BLaER1 treated with 17β-estradiol and CSF1 and Interleukin-3, amounts not matched to agents 10 nM and 100 nM (cell line): ENCODE measurements around the gene INMT.

ENCODE experiments used
- H3K27ac ChIP-seq, 11 experiments: shearing (Covaris generic); formaldehyde crosslinking; 2 replicates each; pipeline ENCODE4 v1.8.1; 2022
- H3K27me3 ChIP-seq, 11 experiments: shearing (Covaris generic); formaldehyde crosslinking; 2 replicates each; pipeline ENCODE4 v1.8.1; 2022
- H3K36me3 ChIP-seq, 11 experiments: shearing (Covaris generic); formaldehyde crosslinking; 2 replicates each; pipeline ENCODE4 v1.8.1; 2022
- H3K4me1 ChIP-seq, 10 experiments: shearing (Covaris generic); formaldehyde crosslinking; 2 replicates each; pipeline ENCODE4 v1.8.1; 2022
- H3K4me2 ChIP-seq, 11 experiments: shearing (Covaris generic); formaldehyde crosslinking; 2 replicates each; pipeline ENCODE4 v1.8.1; 2022
- H3K4me3 ChIP-seq, 10 experiments: shearing (Covaris generic); formaldehyde crosslinking; 2 replicates each; pipeline ENCODE4 v1.8.1; 2022
- H3K9ac ChIP-seq, 11 experiments: shearing (Covaris generic); formaldehyde crosslinking; 2 replicates each; pipeline ENCODE4 v1.8.1; 2022
- H3K9me3 ChIP-seq, 11 experiments: shearing (Covaris generic); formaldehyde crosslinking; replicated peaks in 1 of 11; 2 replicates each; pipeline ENCODE4 v1.8.1; 2022
- H4K20me1 ChIP-seq, 11 experiments: shearing (Covaris generic); formaldehyde crosslinking; 2 replicates each; pipeline ENCODE4 v1.8.1; 2022
- Cebpa-rat ChIP-seq, 11 experiments: shearing (Covaris generic); IDR thresholded peaks; 2 replicates each; pipeline ENCODE4 v1.8.1; 2022

Gene INMT

GRCh38 chr7:30732606-30733005 lies 19.3 kb upstream of the INMT start:
- Histone ChIP-seq H3K27ac (no peak overlapping the region), H3K9ac (no peak overlapping the region), H3K4me2 (no peak overlapping the region), H3K36me3 (no peaks in the 10 kb centered on the region), H3K9me3 (peaks cover 0 to 15% (median 0%) of the 10 kb centered on the region in 11 experiments; a peak in 5 of 22 replicates), H3K4me3 (no peak overlapping the region), H4K20me1 (no peaks in the 10 kb centered on the region; a peak in 1 of 22 replicates), H3K4me1 (peaks cover 4 to 23% (median 15%) of the 10 kb centered on the region in 10 experiments; a peak in 19 of 20 replicates), H3K27me3 (no peaks in the 10 kb centered on the region)
- TF ChIP-seq Cebpa-rat (IDR thresholded peaks at IDR 0.05): no peak

GRCh38 chr7:30733216-30733615 lies 18.7 kb upstream of the INMT start:
- Histone ChIP-seq H3K27me3 (no peaks in the 10 kb centered on the region), H4K20me1 (no peaks in the 10 kb centered on the region; a peak in 1 of 22 replicates), H3K4me3 (no peak overlapping the region), H3K9me3 (peaks cover 0 to 15% (median 0%) of the 10 kb centered on the region in 11 experiments; a peak in 5 of 22 replicates), H3K9ac (no peak overlapping the region), H3K4me1 (peaks cover 0 to 20% (median 14%) of the 10 kb centered on the region in 10 experiments; a peak in 15 of 20 replicates), H3K4me2 (no peak overlapping the region), H3K27ac (no peak overlapping the region), H3K36me3 (no peaks in the 10 kb centered on the region)
- TF ChIP-seq Cebpa-rat (IDR thresholded peaks at IDR 0.05): no peak

DNA sequence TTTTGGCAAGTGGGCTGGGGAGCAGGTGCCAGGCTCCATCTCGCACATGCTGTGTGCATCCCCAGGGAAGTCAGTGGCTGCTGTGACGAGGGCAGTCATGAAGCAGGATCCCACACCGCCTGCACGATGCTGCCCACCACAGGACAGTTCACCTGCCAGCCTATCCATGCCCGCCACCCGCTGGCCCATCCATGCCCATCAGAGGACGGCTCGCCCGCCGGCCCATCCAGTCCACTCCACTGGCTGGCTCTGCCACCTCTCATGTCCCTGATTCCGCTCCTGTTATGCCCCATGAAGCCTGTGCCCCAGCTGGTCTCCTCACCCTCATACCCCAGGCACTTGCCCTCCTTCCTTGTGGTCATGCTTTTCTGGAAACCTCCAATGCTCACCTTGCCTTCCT lies 18.2 kb upstream of the INMT start:
- peaks cover 0 to 15% (median 0%) of the 10 kb centered on the region in 11 experiments; a peak in 5 of 22 replicates for H3K9me3 ChIP-seq
- no peaks in the 10 kb centered on the region; a peak in 1 of 22 replicates for H4K20me1 ChIP-seq
- H3K27me3 ChIP-seq: no peaks in the 10 kb centered on the region
- H3K4me1 ChIP-seq: peaks cover 0 to 20% (median 14%) of the 10 kb centered on the region in 10 experiments; a peak in 15 of 20 replicates
- no peak overlapping the region for H3K4me2 ChIP-seq
- no peak overlapping the region for H3K9ac ChIP-seq
- no peak overlapping the region for H3K4me3 ChIP-seq
- H3K27ac ChIP-seq: no peak overlapping the region
- H3K36me3 ChIP-seq: no peaks in the 10 kb centered on the region
- TF ChIP-seq Cebpa-rat (IDR thresholded peaks at IDR 0.05): no peak

- no peaks in the 10 kb centered on the region; a peak in 1 of 22 replicates for H4K20me1 ChIP-seq
- no peak overlapping the region for H3K27ac ChIP-seq
- peaks cover 0 to 15% (median 0%) of the 10 kb centered on the region in 11 experiments; a peak in 5 of 22 replicates for H3K9me3 ChIP-seq
- H3K4me1 ChIP-seq: peaks cover 0 to 22% (median 15%) of the 10 kb centered on the region in 10 experiments; a peak in 15 of 20 replicates
- H3K4me3 ChIP-seq: no peak overlapping the region
- H3K36me3 ChIP-seq: no peaks in the 10 kb centered on the region
- H3K4me2 ChIP-seq: no peak overlapping the region
- no peaks in the 10 kb centered on the region for H3K27me3 ChIP-seq
- H3K9ac ChIP-seq: no peak overlapping the region
- no peak for TF ChIP-seq Cebpa-rat (IDR thresholded peaks at IDR 0.05)
Measured at GRCh38 chr7:30734497-30734896, 17.4 kb upstream of the INMT start.

GRCh38 chr7:30735631-30736030 lies 16.3 kb upstream of the INMT start:
- Histone ChIP-seq H3K9ac (no peak overlapping the region), H4K20me1 (no peaks in the 10 kb centered on the region; a peak in 1 of 22 replicates), H3K27ac (no peak overlapping the region), H3K4me2 (no peak overlapping the region), H3K4me1 (peaks cover 0 to 23% (median 15%) of the 10 kb centered on the region in 10 experiments; a peak in 15 of 20 replicates), H3K9me3 (peaks cover 0 to 15% (median 0%) of the 10 kb centered on the region in 11 experiments; a peak in 5 of 22 replicates), H3K27me3 (no peaks in the 10 kb centered on the region), H3K36me3 (no peaks in the 10 kb centered on the region), H3K4me3 (no peak overlapping the region)
- no peak for TF ChIP-seq Cebpa-rat (IDR thresholded peaks at IDR 0.05)

DNA sequence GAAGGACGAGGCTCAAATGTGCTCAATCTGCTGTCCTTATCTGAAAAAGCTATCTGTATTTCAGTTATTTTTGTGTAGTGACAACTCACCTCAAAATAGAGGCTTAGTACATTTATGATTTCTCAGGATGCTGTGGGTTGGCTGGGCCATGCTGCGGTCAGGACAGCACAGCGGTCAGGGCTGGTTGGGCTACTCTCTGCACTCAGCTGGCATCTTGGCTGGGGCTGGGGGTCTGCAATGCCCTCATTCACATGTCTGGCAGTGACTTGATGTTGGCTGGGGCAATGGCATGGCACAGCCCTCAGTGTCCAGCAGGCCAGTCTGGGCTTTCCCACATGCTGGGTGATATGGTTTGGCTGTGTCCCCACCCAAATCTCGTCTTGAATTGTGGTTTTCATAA lies 15.6 kb upstream of the INMT start:
- H4K20me1 ChIP-seq: no peaks in the 10 kb centered on the region; a peak in 1 of 22 replicates
- H3K27me3 ChIP-seq: no peaks in the 10 kb centered on the region
- no peak for TF ChIP-seq Cebpa-rat (IDR thresholded peaks at IDR 0.05)
- peaks cover 0 to 25% (median 15%) of the 10 kb centered on the region in 10 experiments; a peak in 15 of 20 replicates for H3K4me1 ChIP-seq
- H3K27ac ChIP-seq: no peak overlapping the region
- no peak overlapping the region for H3K9ac ChIP-seq
- H3K4me2 ChIP-seq: no peak overlapping the region
- H3K9me3 ChIP-seq: peaks cover 0 to 15% (median 0%) of the 10 kb centered on the region in 11 experiments; a peak in 5 of 22 replicates
- H3K36me3 ChIP-seq: no peaks in the 10 kb centered on the region
- no peak overlapping the region for H3K4me3 ChIP-seq

- H3K9ac ChIP-seq: no peak overlapping the region
- TF ChIP-seq Cebpa-rat (IDR thresholded peaks at IDR 0.05): no peak
- H3K4me3 ChIP-seq: no peak overlapping the region
- H4K20me1 ChIP-seq: no peaks in the 10 kb centered on the region
- peaks cover 0 to 21% (median 11%) of the 10 kb centered on the region in 10 experiments; a peak in 14 of 20 replicates for H3K4me1 ChIP-seq
- H3K4me2 ChIP-seq: peak overlapping the region in 9 of 11 experiments; percentile 3 to 30 (median 20); a peak in 13 of 22 replicates
- H3K9me3 ChIP-seq: peaks cover 0 to 15% (median 0%) of the 10 kb centered on the region in 11 experiments; a peak in 5 of 22 replicates
- no peaks in the 10 kb centered on the region for H3K36me3 ChIP-seq
- no peaks in the 10 kb centered on the region for H3K27me3 ChIP-seq
- H3K27ac ChIP-seq: no peak overlapping the region
Measured at GRCh38 chr7:30738026-30738915, 13.7 kb upstream of the INMT start.

DNA sequence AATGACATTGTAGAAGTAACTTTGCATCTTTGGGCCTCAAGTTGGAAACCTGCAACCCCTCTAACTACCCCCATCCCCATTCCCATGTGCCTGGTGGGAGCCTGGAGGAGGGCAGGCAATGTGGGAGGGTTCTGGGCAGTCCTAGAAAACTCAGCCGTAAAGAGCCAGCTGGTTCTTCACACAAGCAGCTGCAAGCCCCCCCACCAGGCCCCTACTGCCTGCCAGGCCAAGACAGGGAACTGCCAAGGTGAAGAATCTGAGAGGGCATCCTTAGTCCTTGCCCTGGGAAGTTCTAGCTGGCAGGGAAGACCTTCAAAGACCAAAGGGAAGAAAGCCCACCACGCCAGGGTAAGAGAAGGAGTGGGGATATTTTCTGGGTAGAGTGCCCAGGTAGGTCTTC lies 12.2 kb upstream of the INMT start:
- Histone ChIP-seq H3K27ac (no peak overlapping the region), H3K9me3 (peaks cover 0 to 15% (median 0%) of the 10 kb centered on the region in 11 experiments; a peak in 5 of 22 replicates), H3K4me2 (no peak overlapping the region), H3K27me3 (no peaks in the 10 kb centered on the region), H3K36me3 (no peaks in the 10 kb centered on the region), H3K4me1 (peaks cover 0 to 21% (median 11%) of the 10 kb centered on the region in 10 experiments; a peak in 14 of 20 replicates), H3K9ac (no peak overlapping the region), H4K20me1 (no peaks in the 10 kb centered on the region), H3K4me3 (no peak overlapping the region)
- TF ChIP-seq Cebpa-rat (IDR thresholded peaks at IDR 0.05): no peak

GRCh38 chr7:30740417-30741181 lies 11.3 kb upstream of the INMT start:
- Histone ChIP-seq H3K27ac (no peak overlapping the region), H3K27me3 (no peaks in the 10 kb centered on the region)
- TF ChIP-seq Cebpa-rat (IDR thresholded peaks at IDR 0.05): no peak

More at GRCh38 chr7:30740417-30741181, 11.3 kb upstream of the INMT start:
- Histone ChIP-seq H3K4me3 (no peak overlapping the region), H3K4me2 (no peak overlapping the region), H3K36me3 (no peaks in the 10 kb centered on the region), H3K9ac (no peak overlapping the region), H4K20me1 (no peaks in the 10 kb centered on the region), H3K4me1 (peaks cover 0 to 21% (median 11%) of the 10 kb centered on the region in 10 experiments; a peak in 14 of 20 replicates), H3K9me3 (peaks cover 0 to 15% (median 0%) of the 10 kb centered on the region in 11 experiments; a peak in 5 of 22 replicates)
